CD4-positive, alpha-beta memory T cell (primary cell): ENCODE data around the gene ABTB2. TPM values are rescaled to one million over a fixed set of nuclear protein-coding genes. Genes with fewer than 3 reads are reported as not detected.
A peak's percentile ranks its signal among the peaks of the same experiment; 100 is the strongest.
"Not testable (repeated sequence)": the region's sequence is repeated elsewhere in the genome, so short reads cannot be mapped to it uniquely, and the experiment has no call there.

ENCODE experiments used
- CTCF ChIA-PET: fragments of 350-600 bp; sonication (Branson Sonifier 250); formaldehyde crosslinking; loops from one replicate; lab custom pipeline; 2021; ENCODE audit warnings: inconsistent platforms; ENCODE audit not compliant: partially characterized antibody; lab: Charles Lee
- POLR2A ChIA-PET: fragments of 350-600 bp; sonication (Branson Sonifier 250); formaldehyde crosslinking; loops from one replicate; lab custom pipeline; 2021; ENCODE audit not compliant: partially characterized antibody; lab: Charles Lee
- DNase-seq, 5 donors: peaks; one replicate each; pipeline versions ENCODE4 v3.0.0 to v3.0.0-alpha.2; 2020 to 2022; ENCODE audit warnings: mixed read lengths in 1 of 5
- H3K27ac ChIP-seq: one replicate; pipeline ENCODE4 v1.7.0; 2013; ENCODE audit warnings: low read depth, low read length
- H3K27me3 ChIP-seq: 2 replicates; pipeline ENCODE4 v1.7.0; 2013; ENCODE audit warnings: mild to moderate bottlenecking, low read length, moderate library complexity; ENCODE audit not compliant: insufficient read depth
- H3K36me3 ChIP-seq: 2 replicates; pipeline ENCODE4 v1.7.0; 2013; ENCODE audit warnings: mild to moderate bottlenecking, low read length, moderate library complexity; ENCODE audit not compliant: insufficient read depth
- H3K4me1 ChIP-seq: 2 replicates; pipeline ENCODE4 v1.7.0; 2013; ENCODE audit warnings: mild to moderate bottlenecking, low read length, moderate library complexity; ENCODE audit not compliant: insufficient read depth
- H3K4me3 ChIP-seq, 2 donors: one replicate each; pipeline ENCODE4 v1.7.0; 2013; ENCODE audit warnings: low read length in 2 of 2, mild to moderate bottlenecking in 1 of 2
- H3K9me3 ChIP-seq, 2 donors: one replicate each; pipeline ENCODE4 v1.7.0; 2013; ENCODE audit warnings: low read length in 2 of 2, control low read depth in 1 of 2; ENCODE audit not compliant: control insufficient read depth in 1 of 2
- H3K27ac Mint-ChIP-seq, 7 donors: one replicate each; pipeline ENCODE4 v1.8.0; 2020 to 2021; ENCODE audit warnings: mixed read lengths in 7 of 7, mild to moderate bottlenecking in 6 of 7, inconsistent platforms in 3 of 7, moderate library complexity in 3 of 7
- H3K27me3 Mint-ChIP-seq, 2 donors: one replicate each; pipeline ENCODE4 v1.8.0; 2020 to 2021; ENCODE audit warnings: mixed read lengths in 2 of 2
- H3K36me3 Mint-ChIP-seq, 2 donors: one replicate each; pipeline ENCODE4 v1.8.0; 2020 to 2021; ENCODE audit warnings: mixed read lengths in 2 of 2, inconsistent platforms in 1 of 2, mild to moderate bottlenecking in 1 of 2
- H3K4me1 Mint-ChIP-seq, 4 donors: one replicate each; pipeline ENCODE4 v1.8.0; 2020 to 2021; ENCODE audit warnings: mixed read lengths in 4 of 4, mild to moderate bottlenecking in 1 of 4
- H3K4me3 Mint-ChIP-seq, 8 donors: one replicate each; pipeline ENCODE4 v1.8.0; 2020 to 2021; ENCODE audit warnings: mixed read lengths in 8 of 8, mild to moderate bottlenecking in 7 of 8, moderate library complexity in 6 of 8, inconsistent platforms in 3 of 8
- H3K9me3 Mint-ChIP-seq, 8 donors: one replicate each; pipeline ENCODE4 v1.8.0; 2020 to 2021; ENCODE audit warnings: mixed read lengths in 8 of 8, mild to moderate bottlenecking in 5 of 8, inconsistent platforms in 3 of 8, moderate library complexity in 1 of 8
- intact Hi-C: fragments of 100-400 bp; cut with micrococcal nuclease; formaldehyde crosslinking; loops from one replicate; pipeline ENCODE4 v1.15.1; 2023
- polyA plus RNA-seq, 2 donors: library from polyadenylated mRNA; unstranded; fragments of 300-500 nt; fragmentation: Illumina TruSeq; gene quantifications; one replicate each; pipeline ENCODE4 v1.2.3, GENCODE V29; 2021
- total RNA-seq, 2 experiments: library from RNA; stranded (reverse); gene quantifications; one replicate each; pipeline ENCODE4 v1.2.3, GENCODE V29; 2021

The ABTB2 gene
- total and polyA plus RNA-seq, 4 experiments from 2014 or later, result 0.35 to 0.39 TPM; not detected in 2

DNA sequence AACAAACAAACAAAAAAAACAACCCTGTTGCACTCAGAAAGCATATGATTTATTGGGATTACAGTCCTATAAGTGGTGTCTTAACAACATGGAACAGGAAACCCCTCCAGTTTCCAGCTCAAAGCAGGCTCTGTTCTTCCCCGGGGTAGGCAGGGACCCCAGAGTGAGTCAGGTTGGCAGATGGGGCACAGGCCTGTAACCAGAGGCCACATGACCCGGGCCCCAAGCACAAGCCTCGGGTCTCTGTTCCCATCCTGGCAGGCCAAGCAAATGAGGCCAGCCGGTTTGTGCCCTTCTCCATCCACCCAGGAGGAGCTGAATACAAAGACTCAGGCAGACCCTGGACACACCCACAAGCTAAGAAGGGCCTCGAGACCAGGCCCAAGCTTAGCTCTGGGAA lies 176.6 kb downstream of the ABTB2 start:
- H3K27me3 Mint-ChIP-seq, result peaks cover 0 to 2% of the 10 kb centered on the region in 2 donors
- Histone ChIP-seq H3K27me3 (no peaks in the 10 kb centered on the region), H3K4me1 (no peaks in the 10 kb centered on the region), H3K36me3 (no peaks in the 10 kb centered on the region), H3K27ac (no peak overlapping the region), H3K4me3 (no peak overlapping the region), H3K9me3 (no peaks in the 10 kb centered on the region)
- H3K4me3 Mint-ChIP-seq, result no peak overlapping the region
- H3K4me1 Mint-ChIP-seq, result no peaks in the 10 kb centered on the region
- H3K27ac Mint-ChIP-seq, result no peak overlapping the region
- no peaks in the 10 kb centered on the region for H3K9me3 Mint-ChIP-seq
- CTCF ChIA-PET, result interaction anchor here (1.4 kb wide), 1 partner anchor 177 kb away, joined by 4 read pairs; the partner anchor contains the start of gene ABTB2
- H3K36me3 Mint-ChIP-seq, result no peaks in the 10 kb centered on the region
- DNase-seq, result no peak
- POLR2A ChIA-PET, result no interaction called here
- intact Hi-C loops, result no loop called here

- H3K9me3 ChIP-seq, H3K4me1 ChIP-seq, H3K36me3 Mint-ChIP-seq, POLR2A ChIA-PET, H3K4me3 Mint-ChIP-seq, DNase-seq, H3K36me3 ChIP-seq, intact Hi-C loops, H3K27me3 ChIP-seq, H3K4me1 Mint-ChIP-seq, H3K4me3 ChIP-seq, H3K27ac Mint-ChIP-seq, H3K27me3 Mint-ChIP-seq, H3K9me3 Mint-ChIP-seq, H3K27ac ChIP-seq: not testable (repeated sequence)
- CTCF ChIA-PET, result interaction anchor here (1.4 kb wide), 1 partner anchor 178 kb away, joined by 4 read pairs; the partner anchor contains the start of gene ABTB2
Measured at GRCh38 chr11:34180814-34181165, 177.0 kb downstream of the ABTB2 start.

DNA sequence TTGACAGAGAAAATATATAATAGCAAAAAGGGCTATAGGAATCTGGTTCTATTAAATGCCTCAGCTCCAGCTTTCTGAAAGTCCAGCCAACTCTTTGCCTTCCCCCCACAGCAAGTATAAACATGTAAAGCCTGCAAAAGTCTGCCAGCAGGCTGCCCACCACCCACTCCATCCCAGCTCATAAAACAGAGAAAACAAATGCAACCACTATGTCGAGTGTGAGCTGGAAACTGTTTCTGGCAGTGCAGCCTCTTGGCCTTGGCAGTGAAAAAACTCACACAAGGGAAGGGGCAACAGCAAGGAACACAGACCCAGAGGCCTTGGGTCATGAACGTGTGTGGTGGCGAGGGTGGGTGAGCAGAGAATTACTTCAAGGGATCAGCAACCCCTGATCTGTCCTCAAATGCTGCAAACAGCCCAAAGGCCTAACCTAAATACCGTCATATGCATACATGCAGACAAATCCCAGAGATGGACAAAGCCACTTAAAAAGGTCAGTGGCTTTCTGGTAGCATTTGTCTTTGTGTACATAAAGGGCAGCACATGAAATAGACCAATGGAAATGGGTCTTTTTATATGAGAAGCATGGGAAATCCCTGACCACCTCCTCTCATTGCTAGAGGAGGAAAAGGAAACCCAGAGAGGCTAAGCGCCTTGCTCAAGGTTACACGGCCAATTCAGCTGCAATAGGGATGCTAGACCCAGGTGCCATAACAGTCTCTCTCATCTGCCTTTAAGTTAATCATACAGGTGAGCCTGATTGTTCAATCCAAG lies 177.6 kb downstream of the ABTB2 start:
- intact Hi-C loops, result no loop called here
- Mint-ChIP-seq H3K36me3 (no peaks in the 10 kb centered on the region), H3K27ac (peak overlapping the region in 1 of 7 donors; percentile 52), H3K9me3 (no peaks in the 10 kb centered on the region), H3K4me1 (peaks cover 0 to 1% (median 0%) of the 10 kb centered on the region in 4 donors), H3K4me3 (no peak overlapping the region), H3K27me3 (peaks cover 0 to 3% of the 10 kb centered on the region in 2 donors)
- Histone ChIP-seq H3K9me3 (no peaks in the 10 kb centered on the region), H3K36me3 (no peaks in the 10 kb centered on the region), H3K27me3 (no peaks in the 10 kb centered on the region), H3K27ac (no peak overlapping the region), H3K4me1 (no peaks in the 10 kb centered on the region), H3K4me3 (no peak overlapping the region)
- POLR2A ChIA-PET, result interaction anchor here (0.9 kb wide), 1 partner anchor 31 kb away, joined by 3 read pairs; no protein-coding TSS in a partner anchor
- no peak for DNase-seq
- CTCF ChIA-PET, result interaction anchor here (0.6 to 1.4 kb wide), 2 partner anchors 120 to 178 kb away, joined by 3 to 4 read pairs; partner anchors contain the start of gene ABTB2

- intact Hi-C loops, result no loop called here
- CTCF ChIA-PET, result interaction anchor here (0.6 to 2.7 kb wide), 5 partner anchors 70 to 313 kb away, joined by 3 to 10 read pairs (median 4); partner anchors contain the start of gene ABTB2
- Mint-ChIP-seq H3K27ac (no peak overlapping the region), H3K9me3 (no peaks in the 10 kb centered on the region), H3K27me3 (peaks cover 0 to 3% of the 10 kb centered on the region in 2 donors), H3K4me1 (peaks cover 0 to 3% (median 1%) of the 10 kb centered on the region in 4 donors), H3K4me3 (no peak overlapping the region), H3K36me3 (no peaks in the 10 kb centered on the region)
- Histone ChIP-seq H3K27me3 (no peaks in the 10 kb centered on the region), H3K4me1 (peaks cover 6% of the 10 kb centered on the region), H3K4me3 (no peak overlapping the region), H3K27ac (no peak overlapping the region), H3K36me3 (no peaks in the 10 kb centered on the region), H3K9me3 (no peaks in the 10 kb centered on the region)
- DNase-seq, result no peak
- POLR2A ChIA-PET, result interaction anchor here (0.9 kb wide), 2 partner anchors 16 to 30 kb away, joined by 3 to 4 read pairs; no protein-coding TSS in a partner anchor
Measured at GRCh38 chr11:34179026-34179675, 178.7 kb downstream of the ABTB2 start.

DNA sequence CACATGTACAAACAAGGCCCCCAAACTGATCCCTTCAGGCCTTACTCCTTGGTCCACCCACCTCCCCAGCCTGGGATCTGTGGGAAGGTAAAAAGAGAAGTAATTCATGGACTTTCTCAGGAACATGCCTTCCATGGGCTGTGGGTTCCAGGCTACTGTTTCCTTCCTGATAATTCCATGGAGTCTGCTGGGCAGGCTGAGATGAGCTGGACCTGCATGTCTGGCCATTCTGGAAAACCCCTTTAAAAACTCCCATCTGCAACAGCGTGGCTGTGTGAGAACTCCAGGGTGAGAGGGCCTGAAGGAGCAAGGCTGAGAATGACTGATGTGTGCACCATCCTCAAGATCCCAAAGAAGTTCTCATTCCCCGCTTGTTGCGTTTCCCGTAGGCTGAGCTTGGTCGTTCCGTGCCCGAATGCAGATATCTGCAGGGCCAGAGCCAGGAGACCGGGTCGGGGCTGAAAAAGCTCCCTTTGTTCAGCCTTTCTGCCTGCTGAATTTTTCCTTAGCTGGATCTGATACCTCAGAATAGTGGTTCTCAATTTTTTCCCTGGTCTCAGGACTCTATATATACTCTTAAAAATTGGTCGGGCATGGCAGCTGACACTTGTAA lies 179.5 kb downstream of the ABTB2 start:
- no peaks in the 10 kb centered on the region for H3K36me3 ChIP-seq
- H3K27me3 ChIP-seq, result no peaks in the 10 kb centered on the region
- CTCF ChIA-PET, result interaction anchor here (1.1 to 2.7 kb wide), 4 partner anchors 71 to 314 kb away, joined by 4 to 10 read pairs (median 6); partner anchors contain the start of gene ABTB2
- POLR2A ChIA-PET, result interaction anchor here (0.9 kb wide), 1 partner anchor 17 kb away, joined by 4 read pairs; no protein-coding TSS in a partner anchor
- H3K27ac ChIP-seq, result no peak overlapping the region
- no peak for DNase-seq
- peaks cover 0 to 7% (median 1%) of the 10 kb centered on the region in 4 donors for H3K4me1 Mint-ChIP-seq
- no peaks in the 10 kb centered on the region for H3K9me3 Mint-ChIP-seq
- no peaks in the 10 kb centered on the region for H3K9me3 ChIP-seq
- intact Hi-C loops, result no loop called here
- H3K27me3 Mint-ChIP-seq, result peaks cover 0 to 3% of the 10 kb centered on the region in 2 donors
- no peak overlapping the region for H3K4me3 Mint-ChIP-seq
- H3K4me3 ChIP-seq, result no peak overlapping the region
- H3K27ac Mint-ChIP-seq, result no peak overlapping the region
- peaks cover 6% of the 10 kb centered on the region for H3K4me1 ChIP-seq
- H3K36me3 Mint-ChIP-seq, result no peaks in the 10 kb centered on the region

GRCh38 chr11:34176751-34177209 lies 181.0 kb downstream of the ABTB2 start:
- no peak overlapping the region for H3K27ac Mint-ChIP-seq
- Histone ChIP-seq H3K4me1 (peaks cover 6% of the 10 kb centered on the region), H3K27ac (no peak overlapping the region), H3K36me3 (no peaks in the 10 kb centered on the region), H3K9me3 (no peaks in the 10 kb centered on the region), H3K27me3 (no peaks in the 10 kb centered on the region), H3K4me3 (no peak overlapping the region)
- H3K4me1 Mint-ChIP-seq, result peaks cover 0 to 7% (median 1%) of the 10 kb centered on the region in 4 donors
- no peaks in the 10 kb centered on the region for H3K36me3 Mint-ChIP-seq
- H3K27me3 Mint-ChIP-seq, result peaks cover 0 to 3% of the 10 kb centered on the region in 2 donors
- ChIA-PET POLR2A (no interaction called here), CTCF (interaction anchor here (1.0 to 4.6 kb wide), 4 partner anchors 9 to 186 kb away, joined by 3 to 74 read pairs (median 3); no protein-coding TSS in a partner anchor)
- no peaks in the 10 kb centered on the region for H3K9me3 Mint-ChIP-seq
- H3K4me3 Mint-ChIP-seq, result no peak overlapping the region
- DNase-seq, result no peak
- intact Hi-C loops, result no loop called here
